DOHH2 (cell line): ENCODE data around the gene CDH12.
"Not testable (repeated sequence)": the region's sequence is repeated elsewhere in the genome, so short reads cannot be mapped to it uniquely, and the experiment has no call there.

ENCODE experiments used
- EZH2phosphoT487 ChIP-seq: fragments of 200-600 bp; sonication (generic); IDR thresholded peaks from 2 replicates; pipeline ENCODE4 v1.6.1; 2017; ENCODE audit warnings: borderline replicate concordance, mild to moderate bottlenecking, antibody characterized with exemption, low read length, moderate library complexity, mixed read lengths
- TF ChIP-seq, protein P1 (sequence below): fragments of 200-600 bp; sonication (generic); IDR thresholded peaks from one replicate; pipeline ENCODE4 v1.5.1; 2014; ENCODE audit warnings: antibody characterized with exemption, mild to moderate bottlenecking, low read depth, low read length; ENCODE audit not compliant: poor library complexity, severe bottlenecking

DNA sequence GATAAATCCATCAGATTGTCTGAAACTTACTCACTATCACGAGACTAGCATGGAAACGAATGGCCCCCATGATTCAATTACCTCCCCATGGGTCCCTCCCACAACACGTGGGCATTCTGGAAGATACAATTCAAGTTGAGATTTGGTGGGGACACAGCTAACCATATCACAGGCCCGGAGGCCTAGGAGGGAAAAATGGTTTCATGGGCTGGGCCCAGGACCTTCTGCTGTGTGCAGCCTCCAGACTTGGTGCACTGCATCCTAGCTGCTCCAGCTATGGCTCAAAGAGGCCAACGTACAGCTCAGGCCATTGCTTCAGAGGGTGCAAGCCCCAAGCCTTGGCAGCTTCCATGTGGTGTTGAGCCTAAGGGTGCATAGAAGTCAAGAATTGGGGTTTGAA, 245.6 kb downstream of the CDH12 start:
- not testable (repeated sequence) for TF ChIP-seq EZH2phosphoT487
- TF ChIP-seq, protein P1, sequence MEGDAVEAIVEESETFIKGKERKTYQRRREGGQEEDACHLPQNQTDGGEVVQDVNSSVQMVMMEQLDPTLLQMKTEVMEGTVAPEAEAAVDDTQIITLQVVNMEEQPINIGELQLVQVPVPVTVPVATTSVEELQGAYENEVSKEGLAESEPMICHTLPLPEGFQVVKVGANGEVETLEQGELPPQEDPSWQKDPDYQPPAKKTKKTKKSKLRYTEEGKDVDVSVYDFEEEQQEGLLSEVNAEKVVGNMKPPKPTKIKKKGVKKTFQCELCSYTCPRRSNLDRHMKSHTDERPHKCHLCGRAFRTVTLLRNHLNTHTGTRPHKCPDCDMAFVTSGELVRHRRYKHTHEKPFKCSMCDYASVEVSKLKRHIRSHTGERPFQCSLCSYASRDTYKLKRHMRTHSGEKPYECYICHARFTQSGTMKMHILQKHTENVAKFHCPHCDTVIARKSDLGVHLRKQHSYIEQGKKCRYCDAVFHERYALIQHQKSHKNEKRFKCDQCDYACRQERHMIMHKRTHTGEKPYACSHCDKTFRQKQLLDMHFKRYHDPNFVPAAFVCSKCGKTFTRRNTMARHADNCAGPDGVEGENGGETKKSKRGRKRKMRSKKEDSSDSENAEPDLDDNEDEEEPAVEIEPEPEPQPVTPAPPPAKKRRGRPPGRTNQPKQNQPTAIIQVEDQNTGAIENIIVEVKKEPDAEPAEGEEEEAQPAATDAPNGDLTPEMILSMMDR: not testable (repeated sequence)
